Activated CD4-positive, alpha-beta T cell treated with anti-CD3 and anti-CD28 coated beads, Interleukin-2, Interleukin-6, amounts not matched to agents 100 ng/mL and 50 ng/mL, durations not matched to agents 16 hours and 8 hours (primary cell): Measurements from ENCODE around the gene ANKS1B.
"Not testable (repeated sequence)": the region's sequence is repeated elsewhere in the genome, so short reads cannot be mapped to it uniquely, and the experiment has no call there.

Source experiments
- DNase-seq: peaks from one replicate; pipeline ENCODE4 v3.0.0-alpha.2; 2020

The ANKS1B gene

GRCh38 chr12:98845957-98846356 lies 1138.8 kb downstream of the ANKS1B start:
- no peak for DNase-seq

- DNase-seq, result no peak
These were observed 1144.4 kb downstream of the ANKS1B start for GRCh38 chr12:98840325-98840724.

GRCh38 chr12:98838231-98838647 lies 1146.5 kb downstream of the ANKS1B start:
- DNase-seq, result no peak

GRCh38 chr12:98837134-98837752 lies 1147.5 kb downstream of the ANKS1B start:
- not testable (repeated sequence) for DNase-seq

GRCh38 chr12:98830657-98831056 lies 1154.1 kb downstream of the ANKS1B start:
- DNase-seq, result no peak

- no peak for DNase-seq
These were observed 1155.7 kb downstream of the ANKS1B start for GRCh38 chr12:98828802-98829600.

GRCh38 chr12:98823012-98823411 lies 1161.7 kb downstream of the ANKS1B start:
- no peak for DNase-seq

- no peak for DNase-seq
These were observed 1162.9 kb downstream of the ANKS1B start for GRCh38 chr12:98821866-98822265.

- DNase-seq, result no peak
These were observed 1163.5 kb downstream of the ANKS1B start for GRCh38 chr12:98821232-98821631.

GRCh38 chr12:98819821-98820404 lies 1164.8 kb downstream of the ANKS1B start:
- DNase-seq, result no peak

GRCh38 chr12:98819071-98819470 lies 1165.7 kb downstream of the ANKS1B start:
- DNase-seq, result no peak

- DNase-seq, result no peak
These were observed 1166.5 kb downstream of the ANKS1B start for GRCh38 chr12:98818239-98818638.

GRCh38 chr12:98817742-98818141 lies 1167.0 kb downstream of the ANKS1B start:
- DNase-seq, result no peak

GRCh38 chr12:98816720-98817119 lies 1168.0 kb downstream of the ANKS1B start:
- DNase-seq, result no peak

GRCh38 chr12:98814254-98814653 lies 1170.5 kb downstream of the ANKS1B start:
- no peak for DNase-seq

GRCh38 chr12:98812225-98812624 lies 1172.5 kb downstream of the ANKS1B start:
- no peak for DNase-seq

- DNase-seq, result no peak
These were observed 1176.4 kb downstream of the ANKS1B start for GRCh38 chr12:98808243-98808875.

- no peak for DNase-seq
These were observed 1177.5 kb downstream of the ANKS1B start for GRCh38 chr12:98807187-98807586.

GRCh38 chr12:98803468-98804209 lies 1181.1 kb downstream of the ANKS1B start:
- no peak for DNase-seq

GRCh38 chr12:98799822-98800221 lies 1184.9 kb downstream of the ANKS1B start:
- no peak for DNase-seq

GRCh38 chr12:98799146-98799810 lies 1185.5 kb downstream of the ANKS1B start:
- no peak for DNase-seq

- DNase-seq, result no peak
These were observed 1187.5 kb downstream of the ANKS1B start for GRCh38 chr12:98797200-98797599.
